Measurements from ENCODE around the gene PAEP.

DNA sequence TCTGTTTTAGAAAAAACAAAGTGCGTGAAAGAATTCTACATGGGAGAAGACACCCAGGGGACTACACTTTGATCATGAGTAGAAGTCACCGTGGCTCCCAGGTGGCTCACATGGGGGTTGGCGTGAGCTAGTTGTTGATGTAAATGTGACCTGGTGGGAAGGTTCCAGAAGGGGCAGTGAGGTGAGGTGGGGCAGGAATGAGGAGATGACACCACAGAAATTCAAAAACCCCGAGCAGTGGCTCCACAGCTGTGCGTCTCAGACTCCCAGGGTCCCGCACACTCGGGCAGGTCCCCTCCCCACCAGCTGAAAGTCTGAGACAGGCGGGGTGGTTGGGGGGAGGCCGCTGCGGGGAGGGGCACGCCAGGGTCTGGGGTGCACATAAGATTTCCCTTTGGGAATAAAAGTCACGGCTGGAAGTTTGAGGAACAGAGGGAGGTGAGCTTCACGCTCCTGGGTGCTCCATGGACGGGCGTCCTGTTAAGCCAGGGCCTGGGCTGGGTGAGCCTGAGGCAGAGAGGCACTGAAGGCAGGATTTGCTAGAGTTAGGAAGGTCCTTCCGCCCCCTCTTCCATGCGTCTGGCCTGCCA, 47.9 kb downstream of the PAEP start:
- TF ChIP-seq POLR2AphosphoS5 (IDR thresholded peaks at IDR 0.05) (no peak), CTCF (IDR thresholded peaks at IDR 0.05) (no peak)
